ENCODE measurements around the gene B3GAT1. TPM values are rescaled to one million over a fixed set of nuclear protein-coding genes. Genes with fewer than 3 reads are reported as not detected.

The B3GAT1 gene
- total RNA-seq, 1 experiment from 2014 or later, result 34.3 TPM

DNA sequence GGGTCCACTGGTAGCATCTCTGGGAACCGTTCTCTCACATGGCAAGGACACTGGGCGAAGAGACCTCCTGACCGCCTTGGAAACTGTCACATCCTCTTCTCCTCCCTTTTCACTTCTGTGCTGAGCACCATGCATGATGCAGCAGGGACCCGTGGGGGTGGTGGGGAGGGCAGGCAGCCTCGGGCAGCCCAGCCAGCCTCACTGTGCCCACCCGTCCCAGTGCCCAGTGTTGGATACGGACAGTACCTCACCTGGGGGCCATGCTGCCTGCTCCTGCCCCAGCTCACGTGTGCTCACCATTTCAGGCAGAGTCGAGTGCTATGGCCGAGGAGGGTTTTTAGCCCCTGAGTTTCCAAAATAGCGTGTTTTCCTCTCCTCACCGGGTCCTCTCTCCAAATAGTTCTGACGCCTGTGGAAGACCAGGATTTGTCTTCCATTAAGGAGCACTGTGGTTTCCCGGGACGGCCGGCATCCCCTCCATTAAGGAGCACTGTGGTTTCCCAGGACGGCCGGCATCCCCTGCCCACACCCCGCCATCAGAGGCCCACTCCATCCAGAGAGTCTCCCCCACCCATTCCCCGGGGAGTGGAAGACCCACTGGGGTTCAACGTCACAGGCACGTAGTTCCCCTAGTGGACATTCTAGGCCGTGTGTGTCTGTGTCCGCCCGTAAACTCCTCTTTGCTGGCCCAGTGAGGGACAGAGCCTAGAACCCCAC is 22.4 kb downstream of the B3GAT1 start:
- no peaks in the 10 kb centered on the region for H3K9me3 ChIP-seq (ENCODE audit: control insufficient read depth, low read depth, low read length)
- Mint-ChIP-seq H3K27ac (no peak overlapping the region), H3K9me3 (no peaks in the 10 kb centered on the region; a peak in 1 of 5 replicates), H3K4me1 (peaks cover 9 to 10% of the 10 kb centered on the region in 2 experiments), H3K4me3 (no peak overlapping the region), H3K36me3 (ENCODE audit: insufficient read depth in 1 of 3, low read depth in 3 of 3) (peaks cover 7 to 23% (median 8%) of the 10 kb centered on the region in 3 experiments; a peak in 5 of 7 replicates), H3K27me3 (ENCODE audit: low read depth) (no peaks in the 10 kb centered on the region)
- no peak overlapping the region for H2AK5ac ChIP-seq (ENCODE audit: insufficient read length, low read length)
- no peak overlapping the region for H3K9ac ChIP-seq (ENCODE audit: extremely low read depth, insufficient read length, low read length)
- H3K4me1 ChIP-seq (ENCODE audit: insufficient read depth, low read length), result no peaks in the 10 kb centered on the region
- H4K20me1 ChIP-seq (ENCODE audit: control insufficient read depth, insufficient read depth, insufficient read length), result no peaks in the 10 kb centered on the region
- no peak overlapping the region; the same call in 1 of the 2 replicates for H3K14ac ChIP-seq (ENCODE audit: insufficient read depth, low read length)
- H2BK12ac ChIP-seq (ENCODE audit: insufficient read length, low read depth, low read length), result no peak overlapping the region
- H3K56ac ChIP-seq (ENCODE audit: insufficient read length, low read depth, low read length), result no peak overlapping the region
- H3K4ac ChIP-seq (ENCODE audit: low read depth, low read length), result no peak overlapping the region
- no peak overlapping the region for H4K5ac ChIP-seq (ENCODE audit: insufficient read length, low read depth, low read length)
- H2BK15ac ChIP-seq (ENCODE audit: low read depth, low read length), result no peak overlapping the region
- no peak overlapping the region for H2AFZ ChIP-seq (ENCODE audit: low read length)
- no peak overlapping the region for H2BK120ac ChIP-seq (ENCODE audit: low read depth, low read length, poor library complexity, severe bottlenecking)
- DNase-seq, result no peak
- H3K23ac ChIP-seq (ENCODE audit: insufficient read length, low read depth, low read length), result no peak overlapping the region
- WGBS (ENCODE audit: extremely low coverage, insufficient read length, low lambda C conversion rate), result no CpG with 5 or more reads among the region's 25 CpGs
- no peaks in the 10 kb centered on the region for H3K27me3 ChIP-seq (ENCODE audit: insufficient read depth, low read length)
- H3K23me2 ChIP-seq (ENCODE audit: insufficient read length, low read depth, low read length, poor library complexity, severe bottlenecking), result no peaks in the 10 kb centered on the region
- no peak overlapping the region for H3K18ac ChIP-seq (ENCODE audit: insufficient read length, low read depth, low read length)
- H2BK5ac ChIP-seq (ENCODE audit: insufficient read length, low read length), result no peak overlapping the region
- no peak overlapping the region for H3K4me2 ChIP-seq (ENCODE audit: insufficient read depth, insufficient read length, low read length)
- no peaks in the 10 kb centered on the region; the same call in 1 of the 2 replicates for H3K79me2 ChIP-seq (ENCODE audit: insufficient read depth, low read length)
- H2BK20ac ChIP-seq (ENCODE audit: low read depth, low read length, poor library complexity, severe bottlenecking), result no peak overlapping the region
- no peak overlapping the region for H3T11ph ChIP-seq (ENCODE audit: low read length)
- no peak overlapping the region for H3K27ac ChIP-seq (ENCODE audit: insufficient read length, low read depth, low read length)
- TF ChIP-seq, protein P1, sequence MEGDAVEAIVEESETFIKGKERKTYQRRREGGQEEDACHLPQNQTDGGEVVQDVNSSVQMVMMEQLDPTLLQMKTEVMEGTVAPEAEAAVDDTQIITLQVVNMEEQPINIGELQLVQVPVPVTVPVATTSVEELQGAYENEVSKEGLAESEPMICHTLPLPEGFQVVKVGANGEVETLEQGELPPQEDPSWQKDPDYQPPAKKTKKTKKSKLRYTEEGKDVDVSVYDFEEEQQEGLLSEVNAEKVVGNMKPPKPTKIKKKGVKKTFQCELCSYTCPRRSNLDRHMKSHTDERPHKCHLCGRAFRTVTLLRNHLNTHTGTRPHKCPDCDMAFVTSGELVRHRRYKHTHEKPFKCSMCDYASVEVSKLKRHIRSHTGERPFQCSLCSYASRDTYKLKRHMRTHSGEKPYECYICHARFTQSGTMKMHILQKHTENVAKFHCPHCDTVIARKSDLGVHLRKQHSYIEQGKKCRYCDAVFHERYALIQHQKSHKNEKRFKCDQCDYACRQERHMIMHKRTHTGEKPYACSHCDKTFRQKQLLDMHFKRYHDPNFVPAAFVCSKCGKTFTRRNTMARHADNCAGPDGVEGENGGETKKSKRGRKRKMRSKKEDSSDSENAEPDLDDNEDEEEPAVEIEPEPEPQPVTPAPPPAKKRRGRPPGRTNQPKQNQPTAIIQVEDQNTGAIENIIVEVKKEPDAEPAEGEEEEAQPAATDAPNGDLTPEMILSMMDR (conservative IDR thresholded peaks at IDR 0.05), result no peak
- no peak overlapping the region for H4K91ac ChIP-seq (ENCODE audit: insufficient read length, low read depth, low read length)
- H4K8ac ChIP-seq (replicated peaks; ENCODE audit: insufficient read length, low read depth, low read length), result no peak overlapping the region
- H3K79me1 ChIP-seq (ENCODE audit: insufficient read depth, low read depth, low read length, poor library complexity, severe bottlenecking), result no peaks in the 10 kb centered on the region
